Occipital lobe (tissue), 2 donors: ENCODE results near the gene GMEB2. TPM values are rescaled to one million over a fixed set of nuclear protein-coding genes. Genes with fewer than 3 reads are reported as not detected.
A peak's percentile ranks its signal among the peaks of the same experiment; 100 is the strongest.
"Not testable (repeated sequence)": the region's sequence is repeated elsewhere in the genome, so short reads cannot be mapped to it uniquely, and the experiment has no call there.

Source experiments
- DNase-seq: peaks from one replicate; lab custom pipeline; 2025; lab: John Stamatoyannopoulos, UW
- total RNA-seq: library from RNA; depleted of rRNA; stranded (reverse); fragments of >200 nt; gene quantifications from one replicate; pipeline ENCODE4 v1.2.3, GENCODE V29; 2014

GMEB2 gene
- total RNA-seq, 1 donor from 2014 or later = 6.9 TPM

GRCh38 chr20:63639093-63639975 is 12.4 kb upstream of the GMEB2 start:
- no peak for DNase-seq

- DNase-seq = no peak
Measured at GRCh38 chr20:63636752-63637628, 10.1 kb upstream of the GMEB2 start.

DNA sequence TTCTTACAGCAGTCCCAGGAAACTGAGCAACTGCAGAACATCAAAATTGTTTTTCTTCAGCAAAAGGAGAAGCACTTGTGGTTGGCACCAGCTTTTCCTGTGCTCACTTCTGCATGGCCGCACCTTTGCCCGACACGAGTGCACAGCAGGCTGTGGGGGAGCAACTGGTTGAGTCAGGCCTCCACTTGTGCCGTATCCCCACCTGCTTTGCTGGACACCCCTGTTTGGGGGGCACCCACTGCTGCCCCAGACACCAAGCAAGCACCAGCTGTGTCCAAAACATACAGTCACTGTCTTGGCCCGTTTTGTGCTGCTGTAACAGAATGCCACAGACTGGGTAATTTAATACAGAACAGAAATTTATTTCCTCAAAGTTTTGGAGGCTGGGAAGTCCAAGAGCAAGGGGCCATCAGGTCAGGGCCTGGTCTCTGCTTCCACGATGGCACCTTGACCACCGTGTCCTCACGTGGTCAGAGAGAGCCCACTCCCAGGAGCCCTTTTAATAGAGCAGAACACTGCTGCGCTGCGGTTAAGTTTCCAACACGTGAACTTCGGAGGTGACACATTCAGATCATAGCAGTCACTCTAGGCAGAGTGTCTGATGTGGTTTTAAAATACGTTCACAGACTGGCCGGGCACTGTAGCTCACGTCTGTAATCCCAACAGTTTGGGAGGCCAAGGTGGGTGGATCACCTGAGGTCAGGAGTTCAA is 8.7 kb upstream of the GMEB2 start:
- no peak for DNase-seq

GRCh38 chr20:63633732-63634131 is 6.8 kb upstream of the GMEB2 start:
- no peak for DNase-seq

DNA sequence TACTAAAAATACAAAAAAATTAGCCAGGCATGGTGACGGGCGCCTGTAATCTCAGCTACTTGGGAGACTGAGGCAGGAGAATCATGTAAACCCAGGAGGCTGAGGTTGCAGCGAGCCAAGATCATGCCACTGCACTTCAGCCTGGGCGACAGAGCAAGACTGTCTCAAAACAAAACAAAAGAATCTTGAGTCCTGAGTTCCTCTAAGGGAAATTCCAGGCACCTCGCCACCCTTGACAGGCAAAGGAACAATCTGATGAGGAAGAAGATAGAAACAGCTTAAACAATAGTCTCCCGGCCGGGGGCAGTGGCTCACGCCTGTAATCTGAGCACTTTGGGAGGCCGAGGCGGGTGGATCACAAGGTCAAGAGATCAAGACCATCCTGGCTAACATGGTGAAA is 4.5 kb upstream of the GMEB2 start:
- DNase-seq = not testable (repeated sequence)

- not testable (repeated sequence) for DNase-seq
Measured at GRCh38 chr20:63630956-63631355, 4.1 kb upstream of the GMEB2 start.

DNA sequence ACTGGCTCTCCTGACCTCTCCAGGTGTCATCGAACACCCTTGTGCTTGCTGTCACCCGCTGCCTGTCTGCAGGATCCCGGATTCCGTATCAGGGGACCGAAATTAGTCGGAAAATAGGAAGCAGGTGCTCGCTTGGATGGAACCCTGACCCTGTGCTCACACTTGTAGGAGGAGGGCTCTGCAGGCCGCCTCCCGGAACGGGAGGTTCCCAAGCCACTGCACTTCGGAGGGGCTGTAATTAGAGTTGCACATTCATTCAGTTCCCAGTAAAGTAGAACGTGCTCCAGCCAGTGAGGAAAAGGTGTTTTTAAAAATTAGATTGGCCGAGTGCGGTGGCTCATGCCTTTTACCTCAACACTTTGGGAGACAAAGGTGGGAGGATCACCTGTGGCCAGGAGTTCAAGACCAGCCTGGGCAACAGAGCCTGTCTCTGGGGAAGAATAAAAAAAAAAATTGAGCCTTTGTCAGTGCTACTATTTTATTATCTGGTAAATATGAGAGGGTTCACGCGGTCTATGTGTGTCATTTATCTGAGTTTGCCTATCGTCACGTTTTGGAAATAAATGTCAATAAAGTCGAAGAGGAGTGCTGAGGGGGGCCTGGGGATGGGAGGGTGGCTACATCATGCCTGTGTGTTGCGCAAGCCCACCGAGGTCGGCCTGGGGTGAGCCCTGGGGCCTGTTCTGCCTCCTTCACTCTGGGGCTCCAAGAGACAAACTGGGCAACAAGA is 1.5 kb upstream of the GMEB2 start:
- DNase-seq = no peak

GRCh38 chr20:63627751-63628245 is 897 bp upstream of the GMEB2 start:
- DNase-seq = no peak

- DNase-seq = peak; percentile 85
Measured at GRCh38 chr20:63627129-63627750, 339 bp upstream of the GMEB2 start.

GRCh38 chr20:63625771-63626423 is 1.0 kb downstream of the GMEB2 start:
- no peak for DNase-seq

GRCh38 chr20:63624486-63624885 is 2.4 kb downstream of the GMEB2 start:
- DNase-seq = no peak

DNA sequence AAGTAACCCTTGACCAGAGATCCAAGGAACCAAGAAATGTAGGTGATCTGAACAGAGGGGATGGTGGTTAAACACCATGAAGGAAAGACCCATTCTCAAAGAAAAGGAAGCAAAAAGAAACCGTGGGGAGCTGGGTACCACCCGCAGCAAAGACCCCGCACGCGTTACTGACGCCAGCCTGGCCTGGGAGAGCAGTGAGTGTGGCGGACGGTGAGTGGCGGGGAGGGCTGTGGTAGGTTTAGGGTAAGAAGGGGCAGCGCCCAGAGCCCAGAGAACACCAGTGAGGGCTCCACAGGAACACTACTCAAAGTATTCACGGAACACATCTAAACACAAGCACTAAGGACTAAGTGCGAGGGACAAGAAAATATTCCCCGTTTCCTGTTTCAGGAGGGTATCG is 4.2 kb downstream of the GMEB2 start:
- DNase-seq = no peak

DNA sequence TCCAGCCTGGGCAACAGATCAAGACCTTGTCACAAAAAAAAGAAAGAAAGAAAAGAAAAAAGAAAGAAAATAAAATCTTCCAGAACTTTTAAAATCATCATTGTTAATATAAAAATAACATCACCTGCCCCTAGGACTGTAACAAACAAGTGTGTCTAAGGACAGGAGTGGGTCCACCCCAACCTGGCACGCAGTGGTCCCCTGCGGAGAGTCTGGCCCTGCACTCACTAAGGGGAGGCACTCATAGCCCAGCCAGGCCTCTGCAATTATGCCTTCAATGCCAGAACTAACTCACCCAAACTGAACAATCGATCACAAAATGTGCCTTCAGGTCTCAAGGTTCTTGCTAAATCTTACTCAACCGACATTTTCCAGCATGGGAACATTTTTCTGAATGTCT is 4.8 kb downstream of the GMEB2 start:
- no peak for DNase-seq

DNA sequence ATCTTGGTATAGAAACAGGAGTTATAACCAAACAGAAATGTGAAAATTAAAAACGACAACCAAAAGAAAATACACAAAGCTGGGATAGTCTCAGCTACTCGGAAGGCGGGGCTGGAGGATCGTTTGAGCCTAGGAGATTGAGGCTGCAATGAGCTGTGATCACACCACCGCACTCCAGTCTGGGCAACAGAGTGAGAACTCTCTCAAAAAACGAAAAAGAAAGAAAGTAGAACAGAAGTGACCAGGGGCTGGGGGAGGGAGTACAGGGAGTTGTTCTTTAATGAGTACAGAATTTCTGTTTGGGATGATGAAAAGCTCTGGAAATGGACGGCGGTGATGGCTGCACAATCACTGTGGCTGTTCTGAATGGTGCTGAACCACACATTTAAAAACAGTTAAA is 5.9 kb downstream of the GMEB2 start:
- no peak for DNase-seq

DNA sequence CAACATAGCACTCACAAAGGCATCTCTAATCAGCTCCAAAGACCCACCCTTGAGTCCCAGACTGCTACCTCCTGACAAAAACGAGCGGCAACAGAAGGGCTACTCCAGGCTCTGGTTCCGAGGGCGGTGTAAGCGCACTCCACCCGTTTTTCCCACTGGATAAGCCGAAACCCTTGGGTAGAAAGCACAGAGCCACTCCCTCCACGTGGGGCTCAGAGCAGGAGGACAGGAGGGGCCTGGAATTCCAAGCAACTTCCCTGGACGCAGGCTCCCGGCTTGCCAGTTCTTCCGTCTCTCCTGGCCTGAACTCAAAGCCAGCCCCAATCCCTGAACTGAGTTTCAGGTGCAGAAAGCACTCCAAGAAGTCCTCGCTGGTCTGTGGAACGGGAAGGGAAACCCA is 7.4 kb downstream of the GMEB2 start:
- no peak for DNase-seq

- no peak for DNase-seq
Measured at GRCh38 chr20:63619086-63619485, 7.8 kb downstream of the GMEB2 start.

GRCh38 chr20:63618291-63618980 is 8.5 kb downstream of the GMEB2 start:
- no peak for DNase-seq

DNA sequence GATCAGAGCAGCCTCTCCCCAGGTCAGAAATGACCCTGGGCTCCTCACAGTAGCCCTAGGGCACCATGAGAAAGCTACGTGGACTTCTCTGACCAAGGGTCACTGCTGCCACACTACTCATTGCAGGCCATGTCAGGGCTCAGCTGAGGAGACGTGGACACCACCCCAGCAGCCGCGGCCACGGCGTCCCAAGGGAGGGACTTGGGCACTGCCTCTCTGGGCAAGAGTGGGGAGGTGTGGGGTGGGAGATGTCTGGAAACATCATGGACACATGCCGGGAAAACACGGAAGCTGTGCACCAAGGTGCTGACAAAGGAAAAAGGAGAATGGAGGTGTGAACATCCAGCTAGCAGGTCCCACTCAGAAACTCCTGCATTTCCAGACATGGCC is 9.0 kb downstream of the GMEB2 start:
- no peak for DNase-seq

DNA sequence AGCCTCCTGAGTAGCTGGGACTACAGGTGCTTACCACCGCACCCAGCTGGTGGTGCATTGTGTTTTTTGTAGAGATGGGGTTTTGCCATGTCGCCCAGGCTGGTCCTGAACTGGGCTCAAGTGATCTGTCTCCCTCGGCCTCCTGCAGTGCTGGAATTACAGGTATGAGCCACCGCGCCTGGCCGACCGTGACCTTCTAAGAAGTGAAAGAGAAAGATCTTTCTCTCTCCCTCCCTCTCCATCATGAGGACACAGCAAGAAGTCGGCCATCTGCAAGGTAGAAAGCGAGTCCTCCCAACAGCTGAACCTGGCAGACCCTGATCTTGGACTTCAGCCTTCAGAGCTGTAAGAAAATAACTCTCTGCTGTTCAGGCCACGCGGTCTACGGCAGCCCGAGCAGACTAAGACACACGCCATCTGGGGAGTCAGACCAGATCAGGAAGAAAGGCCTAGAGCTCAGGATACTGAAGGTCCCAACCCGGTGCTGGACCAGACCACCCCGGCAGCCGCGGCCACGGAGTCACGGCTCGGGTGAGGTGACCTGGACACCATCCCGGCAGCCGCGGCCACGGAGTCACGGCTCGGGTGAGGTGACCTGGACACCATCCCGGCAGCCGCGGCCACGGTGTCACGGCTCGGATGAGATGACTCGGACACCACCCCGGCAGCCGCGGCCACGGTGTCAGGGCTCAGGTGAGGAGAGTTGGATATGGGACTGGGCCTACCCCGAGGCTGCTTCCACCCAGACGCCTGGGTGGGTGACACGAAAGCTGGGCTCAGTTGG is 9.6 kb downstream of the GMEB2 start:
- no peak for DNase-seq
